Right atrium auricular region (tissue), 2 donors: Measurements from ENCODE around the gene PROP1. TPM values are rescaled to one million over a fixed set of nuclear protein-coding genes. Genes with fewer than 3 reads are reported as not detected.
"Not testable (repeated sequence)": the region's sequence is repeated elsewhere in the genome, so short reads cannot be mapped to it uniquely, and the experiment has no call there.

ENCODE experiments used
- DNase-seq: peaks from one replicate; pipeline ENCODE4 v3.0.0-alpha.2; 2019; ENCODE audit warnings: low spot score
- H3K27ac ChIP-seq, 2 donors: fragments of 200-600 bp; sonication (generic); 1 replicate in 1 of 2; 2 replicates in 1 of 2; pipeline ENCODE4 v1.5.1; 2016 to 2019
- H3K27me3 ChIP-seq, 2 donors: fragments of 200-600 bp; sonication (generic); one replicate each; pipeline versions ENCODE4 v1.5.1 to v1.6.0; 2017 to 2019
- H3K36me3 ChIP-seq: fragments of 200-600 bp; sonication (generic); one replicate; pipeline ENCODE4 v1.5.1; 2016
- H3K4me1 ChIP-seq, 2 donors: fragments of 200-600 bp; sonication (generic); one replicate each; pipeline versions ENCODE4 v1.5.1 to v1.6.0; 2017 to 2019
- H3K4me3 ChIP-seq, 2 donors: fragments of 200-600 bp; sonication (generic); 1 replicate in 1 of 2; 2 replicates in 1 of 2; pipeline ENCODE4 v1.5.1; 2017 to 2019; ENCODE audit warnings: mild to moderate bottlenecking in 1 of 2, moderate library complexity in 1 of 2
- H3K9me3 ChIP-seq, 2 donors: fragments of 200-600 bp; sonication (generic); one replicate each; pipeline ENCODE4 v1.5.1; 2019
- total RNA-seq, 2 donors: library from RNA; depleted of rRNA; stranded (reverse); fragments of >200 nt; gene quantifications; one replicate each; pipeline ENCODE4 v1.1.0, GENCODE V29; 2016

Gene PROP1
- total RNA-seq, 2 donors from 2014 or later = not detected

GRCh38 chr5:177945145-177945544, 50.9 kb downstream of the PROP1 start:
- DNase-seq, H3K9me3 ChIP-seq, H3K27ac ChIP-seq, H3K36me3 ChIP-seq, H3K4me1 ChIP-seq, H3K4me3 ChIP-seq, H3K27me3 ChIP-seq: not testable (repeated sequence)

- H3K27me3 ChIP-seq, H3K9me3 ChIP-seq, DNase-seq, H3K27ac ChIP-seq, H3K4me1 ChIP-seq, H3K36me3 ChIP-seq: not testable (repeated sequence)
- peak overlapping the region; percentile 9 to 44 for H3K4me3 ChIP-seq
Observed at GRCh38 chr5:177943805-177944736, 52.0 kb downstream of the PROP1 start.

GRCh38 chr5:177942896-177943295, 53.1 kb downstream of the PROP1 start:
- not testable (repeated sequence) for H3K4me1 ChIP-seq, H3K27me3 ChIP-seq, DNase-seq, H3K27ac ChIP-seq, H3K36me3 ChIP-seq, H3K4me3 ChIP-seq, H3K9me3 ChIP-seq

Other genes starting within 250 kb of the PROP1 start
- 1 to 10 TPM; 1.4 to 1.9 TPM for gene FAM153A, start 213.3 kb downstream of the PROP1 start, total RNA-seq
- under 1 TPM; 0.24 to 0.85 TPM for gene N4BP3, start 117.3 kb upstream of the PROP1 start, total RNA-seq
- gene RMND5B, start 134.8 kb upstream of the PROP1 start, total RNA-seq = 10 to 100 TPM; 28.9 to 31.4 TPM
- gene NHP2, start 157.6 kb upstream of the PROP1 start, total RNA-seq = 100 to 1,000 TPM; 125 to 151 TPM
- not detected for gene GMCL2, start 191.1 kb upstream of the PROP1 start, total RNA-seq
- 10 to 100 TPM; 62.4 to 69.1 TPM for gene HNRNPAB, start 208.3 kb upstream of the PROP1 start, total RNA-seq
- 10 to 100 TPM; 22.8 to 34.5 TPM for gene PHYKPL, start 236.6 kb upstream of the PROP1 start, total RNA-seq